Fibroblast of peridontal ligament (primary cell): ENCODE measurements around the gene HERC3.
"Not testable (repeated sequence)": the region's sequence is repeated elsewhere in the genome, so short reads cannot be mapped to it uniquely, and the experiment has no call there.

ENCODE experiments used
- DNase-seq: peaks from one replicate; pipeline ENCODE4 v3.0.0-alpha.2; 2010; ENCODE audit errors: extremely low read depth

The HERC3 gene

DNA sequence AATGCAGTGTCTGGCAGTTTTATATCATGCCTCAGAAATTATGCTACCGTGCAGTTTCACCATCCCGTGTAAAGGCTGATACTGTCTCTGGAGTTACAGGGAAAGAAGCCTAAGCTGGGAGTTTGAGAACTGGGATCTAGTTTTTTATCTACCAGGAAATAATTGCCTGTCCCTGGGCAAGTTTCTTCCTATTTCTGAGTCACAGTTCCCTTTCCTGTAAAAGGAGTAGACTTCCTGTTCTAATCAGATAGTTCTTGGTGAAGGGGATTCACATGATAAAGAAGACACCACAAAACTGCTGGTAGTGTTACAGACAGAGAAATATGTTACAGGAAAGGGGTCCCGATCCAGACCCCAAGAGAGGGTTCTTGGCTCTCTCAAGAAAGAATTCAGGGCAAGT, 17.1 kb downstream of the HERC3 start:
- no peak for DNase-seq

GRCh38 chr4:88609794-88610193, 17.5 kb downstream of the HERC3 start:
- DNase-seq, result not testable (repeated sequence)

DNA sequence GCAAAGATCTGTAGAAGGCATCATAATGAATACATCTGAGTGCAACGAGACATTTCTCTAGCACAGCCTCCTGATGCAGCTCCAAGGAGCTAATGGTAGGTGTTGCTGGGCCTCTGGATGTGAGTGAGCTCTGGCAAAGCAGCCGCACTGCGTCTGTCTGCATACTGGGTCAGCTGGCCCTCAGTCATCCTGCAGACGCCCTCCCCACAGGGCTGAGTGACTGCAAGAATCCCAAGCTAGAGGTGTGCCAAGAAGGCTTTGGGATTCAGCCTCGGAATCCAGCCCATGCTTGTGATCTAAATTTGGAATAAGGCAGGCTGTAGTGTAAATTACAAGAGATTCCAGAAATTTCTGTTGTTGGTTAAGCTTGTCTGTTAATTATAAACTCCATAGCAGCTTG, 18.5 kb downstream of the HERC3 start:
- DNase-seq, result peak; percentile 62

DNA sequence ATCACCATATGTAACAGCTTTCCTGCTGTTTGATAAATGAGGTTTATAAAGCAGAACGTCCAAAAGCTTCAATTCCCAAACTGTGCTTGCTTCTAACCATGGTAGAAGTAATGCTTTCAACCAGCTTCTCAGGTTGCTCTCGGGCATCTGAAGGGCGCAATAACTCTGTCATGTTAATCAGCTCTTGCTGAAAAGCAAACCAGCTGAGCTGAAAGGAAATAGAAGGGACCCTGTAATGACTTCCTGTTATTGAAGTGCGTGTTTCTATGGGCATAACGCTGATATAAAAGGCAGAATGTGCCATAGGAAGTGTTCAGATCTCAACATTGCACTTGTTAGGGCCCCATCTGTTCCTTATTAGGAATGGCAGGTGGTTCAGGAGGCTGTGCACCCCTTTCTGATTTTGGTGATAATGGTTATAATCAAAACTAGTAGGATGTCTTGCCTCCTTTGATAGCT, 21.2 kb downstream of the HERC3 start:
- DNase-seq, result no peak

- no peak for DNase-seq
Measured at GRCh38 chr4:88614058-88614457, 21.8 kb downstream of the HERC3 start.

- peak; percentile 91 for DNase-seq
Measured at GRCh38 chr4:88616275-88617150, 24.2 kb downstream of the HERC3 start.

- DNase-seq, result no peak
Measured at GRCh38 chr4:88618782-88619485, 26.7 kb downstream of the HERC3 start.

GRCh38 chr4:88619971-88620370, 27.7 kb downstream of the HERC3 start:
- DNase-seq, result no peak

GRCh38 chr4:88621763-88622327, 29.6 kb downstream of the HERC3 start:
- no peak for DNase-seq

DNA sequence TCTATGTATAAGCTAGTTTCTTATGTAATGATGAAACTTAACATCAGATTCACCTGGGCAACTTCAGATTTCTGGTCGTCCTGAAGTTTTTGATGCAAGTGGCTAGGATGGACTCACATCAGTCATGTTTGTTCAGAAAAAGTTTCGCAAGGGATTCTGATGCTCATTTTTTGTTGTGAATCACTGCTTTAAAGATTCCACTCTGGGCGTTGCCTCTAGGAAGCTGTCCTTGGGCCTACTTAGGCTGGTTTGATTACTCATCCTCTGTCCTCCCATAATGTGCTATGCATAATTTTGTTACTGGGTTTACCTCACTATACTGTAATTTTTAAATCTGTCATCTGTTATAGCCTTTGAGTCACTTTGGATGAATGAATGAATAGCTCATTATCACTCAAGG, 30.8 kb downstream of the HERC3 start:
- peak; percentile 90 for DNase-seq

GRCh38 chr4:88628746-88629145, 36.5 kb downstream of the HERC3 start:
- peak; percentile 86 for DNase-seq

GRCh38 chr4:88629826-88630225, 37.5 kb downstream of the HERC3 start:
- DNase-seq, result peak; percentile 61

DNA sequence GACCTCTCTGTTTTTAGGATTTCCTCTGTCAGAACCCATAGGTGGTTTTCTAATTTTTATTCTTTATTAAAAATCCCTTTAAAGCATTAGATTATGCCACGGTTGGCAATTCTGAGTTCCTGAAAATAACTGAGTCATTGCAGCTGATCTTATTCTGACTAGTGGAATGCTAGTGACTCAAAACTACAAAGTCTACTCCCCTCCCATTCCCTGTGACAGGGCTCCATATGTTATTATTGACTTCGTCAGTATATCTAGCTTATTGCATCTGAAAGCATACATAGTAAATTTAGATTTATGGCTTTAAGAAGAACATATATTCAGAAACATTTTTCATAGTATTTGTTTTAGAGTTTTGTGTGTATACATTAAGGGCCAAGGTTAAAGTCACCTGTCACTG, 38.5 kb downstream of the HERC3 start:
- peak; percentile 80 for DNase-seq

- DNase-seq, result no peak
Measured at GRCh38 chr4:88643932-88644331, 51.7 kb downstream of the HERC3 start.

GRCh38 chr4:88645994-88646393, 53.7 kb downstream of the HERC3 start:
- no peak for DNase-seq

GRCh38 chr4:88646528-88647280, 54.4 kb downstream of the HERC3 start:
- DNase-seq, result no peak

GRCh38 chr4:88649716-88650115, 57.4 kb downstream of the HERC3 start:
- DNase-seq, result no peak

GRCh38 chr4:88653371-88653946, 61.2 kb downstream of the HERC3 start:
- no peak for DNase-seq

GRCh38 chr4:88655226-88655625, 62.9 kb downstream of the HERC3 start:
- DNase-seq, result no peak

DNA sequence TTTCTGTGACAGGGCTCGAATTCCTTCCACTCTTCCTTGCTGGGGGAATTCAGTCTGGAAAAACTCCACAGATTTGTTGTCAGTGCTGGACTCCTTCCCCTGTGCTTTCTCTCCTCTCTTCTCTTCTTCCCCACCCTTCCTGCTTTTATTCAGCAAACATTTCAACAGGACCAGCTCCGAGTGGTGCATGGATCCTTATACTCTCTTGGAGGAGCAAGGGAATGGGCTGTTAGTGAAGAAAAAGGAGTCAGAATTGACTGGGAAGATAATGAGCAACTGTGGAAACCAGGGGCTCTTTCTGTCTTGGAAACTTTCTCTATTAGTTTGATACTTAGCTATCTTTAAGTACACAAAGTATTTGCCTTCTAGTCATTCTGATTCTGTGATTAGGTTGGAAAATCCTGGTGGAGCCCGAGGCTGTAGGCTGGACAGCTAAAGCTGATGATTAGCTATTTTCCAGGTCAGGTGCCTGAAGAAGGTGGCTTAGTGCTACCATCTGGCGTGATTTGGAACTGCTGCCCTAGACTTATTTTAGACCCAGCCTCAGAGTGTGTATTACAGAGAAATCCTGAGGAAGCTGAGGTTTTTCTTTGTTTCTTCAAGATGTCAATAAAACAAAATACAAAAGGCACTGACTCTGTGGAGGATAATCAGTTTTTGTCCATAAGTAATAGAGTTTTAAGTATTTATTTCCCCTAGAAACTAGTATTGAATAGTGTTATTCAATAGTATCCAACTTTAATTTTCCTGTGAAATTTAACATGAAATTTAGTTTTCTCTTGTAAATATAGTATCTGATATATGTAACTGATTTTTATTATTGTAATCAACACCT, 67.0 kb downstream of the HERC3 start:
- peak; percentile 80 for DNase-seq

GRCh38 chr4:88659890-88660208, 67.6 kb downstream of the HERC3 start:
- DNase-seq, result no peak
